HK-2 (cell line): ENCODE data around the gene THSD1.

Experiments used
- DNase-seq: peaks from one replicate; pipeline ENCODE4 v3.0.0-alpha.2; 2018; ENCODE audit not compliant: unreplicated experiment

The THSD1 gene, protein sequence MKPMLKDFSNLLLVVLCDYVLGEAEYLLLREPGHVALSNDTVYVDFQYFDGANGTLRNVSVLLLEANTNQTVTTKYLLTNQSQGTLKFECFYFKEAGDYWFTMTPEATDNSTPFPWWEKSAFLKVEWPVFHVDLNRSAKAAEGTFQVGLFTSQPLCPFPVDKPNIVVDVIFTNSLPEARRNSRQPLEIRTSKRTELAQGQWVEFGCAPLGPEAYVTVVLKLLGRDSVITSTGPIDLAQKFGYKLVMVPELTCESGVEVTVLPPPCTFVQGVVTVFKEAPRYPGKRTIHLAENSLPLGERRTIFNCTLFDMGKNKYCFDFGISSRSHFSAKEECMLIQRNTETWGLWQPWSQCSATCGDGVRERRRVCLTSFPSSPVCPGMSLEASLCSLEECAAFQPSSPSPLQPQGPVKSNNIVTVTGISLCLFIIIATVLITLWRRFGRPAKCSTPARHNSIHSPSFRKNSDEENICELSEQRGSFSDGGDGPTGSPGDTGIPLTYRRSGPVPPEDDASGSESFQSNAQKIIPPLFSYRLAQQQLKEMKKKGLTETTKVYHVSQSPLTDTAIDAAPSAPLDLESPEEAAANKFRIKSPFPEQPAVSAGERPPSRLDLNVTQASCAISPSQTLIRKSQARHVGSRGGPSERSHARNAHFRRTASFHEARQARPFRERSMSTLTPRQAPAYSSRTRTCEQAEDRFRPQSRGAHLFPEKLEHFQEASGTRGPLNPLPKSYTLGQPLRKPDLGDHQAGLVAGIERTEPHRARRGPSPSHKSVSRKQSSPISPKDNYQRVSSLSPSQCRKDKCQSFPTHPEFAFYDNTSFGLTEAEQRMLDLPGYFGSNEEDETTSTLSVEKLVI

DNA sequence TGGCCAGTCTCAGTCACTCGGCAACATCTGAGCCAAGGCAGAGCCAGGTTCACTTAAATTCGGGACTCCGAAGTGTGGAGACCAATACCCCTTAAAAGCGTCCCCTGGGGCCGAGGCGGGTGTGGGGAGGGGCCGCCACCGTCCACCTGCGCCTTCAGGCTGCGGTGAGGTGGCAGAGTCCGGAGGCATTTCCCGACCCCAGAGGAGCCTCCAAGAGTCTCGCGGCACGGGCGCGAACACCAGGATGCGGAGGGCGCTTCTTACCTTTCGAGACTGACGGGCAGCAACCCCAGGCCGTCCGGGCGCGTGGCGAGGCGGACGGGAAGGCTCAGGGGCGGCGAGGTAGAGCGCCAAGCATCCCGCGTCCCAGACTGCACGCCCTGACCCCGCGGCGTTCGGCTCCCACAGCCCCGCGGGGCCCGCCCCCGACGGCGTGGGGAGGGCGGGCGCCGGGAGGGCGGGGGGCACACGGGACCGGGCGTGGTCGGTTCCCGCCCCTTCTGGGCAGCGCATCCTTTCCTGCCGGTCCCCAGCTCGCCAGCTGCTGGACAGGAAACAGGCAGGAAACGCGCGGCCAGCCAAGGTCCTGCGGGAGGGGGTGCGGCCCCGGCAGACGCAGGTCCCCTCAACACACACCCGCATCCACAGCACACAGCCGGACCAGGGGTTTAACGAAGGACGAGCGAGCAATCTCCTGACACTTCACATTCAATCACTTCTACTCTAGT, at the start of gene THSD1:
TSS of gene THSD1 (minus strand) at position 406 of the 728 bp plus-strand sequence. CDS start 3,572 bp downstream, outside the sequence.
- peak; percentile 57 for DNase-seq

DNA sequence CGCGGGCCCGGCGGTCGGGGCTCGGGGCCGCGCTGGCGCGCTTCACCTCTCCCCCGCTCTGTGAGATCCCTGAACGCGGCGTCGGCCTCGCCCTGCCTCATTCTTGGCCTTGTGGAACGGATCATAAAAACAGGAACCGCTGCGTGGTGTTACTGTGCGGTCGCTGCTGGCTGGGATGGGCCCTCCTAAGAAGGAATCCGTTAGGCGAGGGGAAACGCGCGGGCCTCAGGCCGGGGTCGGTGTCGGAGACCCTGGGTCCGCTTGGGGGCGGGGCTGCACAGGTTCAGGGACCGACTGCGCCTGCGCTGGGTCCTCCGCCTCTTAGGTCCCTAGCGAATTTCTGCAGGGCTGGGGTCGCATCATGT, 49.7 kb upstream of the THSD1 start:
- peak; percentile 53 for DNase-seq

DNA sequence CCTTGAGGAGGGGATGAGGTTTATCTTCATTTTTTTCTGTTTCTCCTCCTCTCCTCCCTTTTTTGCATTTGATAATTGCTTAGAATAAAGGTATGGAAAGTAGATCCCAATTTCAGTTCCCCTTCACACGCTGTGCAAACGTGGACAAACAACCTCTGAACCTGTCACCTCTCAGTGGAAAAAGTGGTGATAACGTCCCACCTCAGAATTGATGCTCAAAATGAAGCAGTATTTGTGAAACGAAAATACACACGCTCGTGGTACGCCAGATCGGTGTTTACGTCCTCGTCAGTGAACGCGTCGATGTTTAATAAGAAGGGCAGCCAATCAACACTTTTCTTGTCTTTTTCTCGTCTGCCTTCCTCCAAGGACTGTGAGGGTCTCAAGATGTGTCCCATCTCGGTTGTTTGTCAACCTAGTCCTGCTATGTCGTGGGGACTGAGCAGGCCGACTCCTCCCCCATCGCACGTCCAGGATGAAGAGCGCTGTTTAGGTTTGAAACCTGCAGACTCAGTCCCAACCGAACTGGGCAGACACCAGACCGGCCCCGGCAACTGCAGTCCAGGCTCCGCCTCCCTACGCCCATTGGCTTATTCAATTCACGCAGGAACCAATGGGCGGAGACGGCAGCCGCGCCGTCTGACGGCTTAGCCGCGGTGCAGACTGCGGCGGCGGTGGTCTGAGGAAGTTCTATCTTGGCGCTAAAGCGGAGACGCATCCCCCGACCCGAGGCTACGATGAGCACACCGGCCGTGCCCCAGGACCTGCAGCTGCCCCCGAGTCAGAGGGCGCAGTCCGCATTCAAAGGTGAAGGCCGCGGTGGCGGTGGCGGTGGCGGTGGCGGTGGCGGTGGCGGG, 49.1 kb upstream of the THSD1 start, which contains the start of gene CKAP2:
TSS of gene CKAP2 (plus strand) at position 659 of the 857 bp plus-strand sequence. CDS start at position 738, 79 bp downstream.
- DNase-seq, result peak; percentile 87

DNA sequence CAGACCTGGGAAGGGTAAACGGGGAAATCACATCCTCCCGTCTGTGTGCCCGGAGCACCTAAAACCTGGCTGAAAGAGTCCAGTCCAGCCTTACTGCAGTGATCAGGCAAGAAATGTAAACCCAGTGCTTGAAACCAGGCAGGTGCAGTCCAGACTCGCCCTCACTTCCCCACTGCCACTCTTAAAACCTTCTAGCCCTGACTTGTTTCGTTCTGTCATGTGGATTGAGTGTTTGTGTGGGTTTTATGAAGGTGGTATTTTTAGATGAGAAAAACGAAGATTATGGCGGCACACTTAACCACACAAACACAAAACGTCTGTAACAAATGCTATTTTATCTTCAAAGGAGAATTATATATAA, 48.5 kb upstream of the THSD1 start:
- no peak for DNase-seq

DNA sequence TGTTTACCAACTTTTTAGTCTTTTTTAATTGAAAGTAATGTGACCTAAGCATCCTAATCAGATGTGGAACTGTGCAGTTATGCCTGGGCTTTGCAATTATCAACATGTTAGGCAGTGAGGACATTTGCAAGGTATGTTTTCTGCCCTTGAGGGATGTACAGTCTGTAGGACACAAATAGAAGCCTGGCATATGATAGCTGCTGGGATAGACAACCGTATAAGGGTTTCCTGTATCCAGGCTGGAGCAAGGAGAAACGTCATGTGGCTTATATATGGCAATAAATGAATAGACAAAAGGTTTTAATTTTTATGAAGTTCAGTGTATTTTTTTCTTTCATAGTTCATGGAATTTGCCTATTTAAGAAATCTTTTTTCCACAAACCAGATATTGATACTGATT, 46.5 kb upstream of the THSD1 start:
- DNase-seq, result no peak

DNA sequence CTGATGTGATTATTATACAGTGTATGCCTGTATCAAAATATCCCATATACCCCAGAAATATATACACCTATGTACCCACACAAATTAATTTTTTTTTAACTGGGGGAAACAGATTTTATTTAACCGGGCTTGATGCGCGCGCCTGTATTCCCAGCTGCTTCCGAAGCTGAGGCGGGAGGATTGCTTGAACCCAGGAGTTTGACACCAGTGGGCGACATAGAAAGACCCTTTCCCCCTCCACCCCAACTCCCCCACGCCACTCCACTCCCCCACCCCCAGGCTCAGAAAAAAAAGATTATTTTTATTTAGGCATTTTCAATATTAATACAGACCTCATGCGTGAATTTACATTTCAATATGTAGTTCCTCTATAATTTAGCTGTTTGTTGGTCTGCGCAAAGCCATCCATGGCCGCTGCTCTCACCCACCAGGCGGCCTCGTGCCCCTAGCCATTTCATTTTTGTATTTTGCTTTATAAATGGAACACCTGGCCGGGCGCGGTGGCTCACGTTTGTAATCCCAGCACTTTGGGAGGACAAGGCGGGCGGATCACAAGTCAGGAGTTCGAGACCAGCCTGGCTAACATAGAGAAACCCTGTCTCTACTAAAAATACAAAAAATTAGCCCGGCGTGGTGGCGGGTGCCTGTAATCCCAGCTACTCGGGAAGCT, 45.3 kb upstream of the THSD1 start:
- DNase-seq, result no peak

DNA sequence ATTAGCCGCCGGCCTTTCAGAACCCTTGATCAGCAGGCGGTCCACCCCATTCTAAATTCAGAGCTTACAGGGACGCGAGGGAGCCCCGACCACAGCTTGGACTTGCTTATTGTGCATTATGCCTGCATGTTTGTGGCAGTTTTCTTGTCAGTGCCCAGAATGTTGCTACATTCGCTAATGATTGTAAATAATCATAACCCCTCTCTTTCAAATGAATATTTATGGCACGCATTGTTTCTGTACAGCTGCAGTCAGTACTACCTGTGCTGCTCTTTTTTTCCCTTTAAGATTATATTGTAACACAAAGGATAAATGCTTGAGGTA, 44.8 kb upstream of the THSD1 start:
- DNase-seq, result no peak

DNA sequence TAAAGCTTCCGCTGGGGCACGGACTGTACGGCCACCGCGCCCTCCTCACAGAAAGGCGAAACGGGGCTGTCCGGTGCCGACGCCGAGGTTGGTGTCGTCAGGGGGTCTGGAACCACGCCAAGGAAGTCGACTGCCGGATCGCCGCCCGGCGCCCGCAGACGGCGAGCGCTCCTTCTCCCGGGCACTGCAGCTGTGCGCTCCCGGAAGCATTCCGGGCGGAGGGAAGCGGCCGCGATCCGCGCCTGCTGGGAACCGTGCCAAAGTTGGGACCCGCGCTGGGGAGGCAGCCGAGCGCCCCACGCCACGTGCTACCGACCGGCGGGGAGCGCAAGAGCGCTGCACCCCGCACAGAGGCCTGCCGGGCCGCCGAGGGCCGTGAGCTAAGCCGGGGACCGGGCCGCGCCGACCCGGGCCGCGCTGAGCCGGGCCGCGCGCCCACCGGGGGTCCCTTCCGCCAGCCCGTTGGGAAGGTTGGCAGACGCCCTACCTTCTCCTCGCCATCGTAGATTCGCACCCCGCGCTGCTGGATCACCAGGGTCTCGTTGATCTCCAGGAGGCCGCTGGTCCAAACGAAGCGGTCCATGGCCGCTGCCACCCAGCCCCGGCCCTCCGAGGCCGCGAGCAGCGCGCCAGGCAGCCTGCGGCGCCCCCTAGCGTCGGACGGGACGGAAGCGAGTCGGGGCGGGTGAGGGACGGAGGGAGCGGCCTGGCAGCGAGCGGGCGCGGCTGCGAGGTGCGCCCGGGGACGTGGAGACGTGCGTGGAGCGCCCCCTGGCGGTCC, 44.2 kb upstream of the THSD1 start, which contains the start of gene VPS36:
TSS of gene VPS36 (minus strand) at position 623 of the 781 bp plus-strand sequence. CDS start at position 583, 40 bp downstream.
- peak; percentile 93 for DNase-seq

DNA sequence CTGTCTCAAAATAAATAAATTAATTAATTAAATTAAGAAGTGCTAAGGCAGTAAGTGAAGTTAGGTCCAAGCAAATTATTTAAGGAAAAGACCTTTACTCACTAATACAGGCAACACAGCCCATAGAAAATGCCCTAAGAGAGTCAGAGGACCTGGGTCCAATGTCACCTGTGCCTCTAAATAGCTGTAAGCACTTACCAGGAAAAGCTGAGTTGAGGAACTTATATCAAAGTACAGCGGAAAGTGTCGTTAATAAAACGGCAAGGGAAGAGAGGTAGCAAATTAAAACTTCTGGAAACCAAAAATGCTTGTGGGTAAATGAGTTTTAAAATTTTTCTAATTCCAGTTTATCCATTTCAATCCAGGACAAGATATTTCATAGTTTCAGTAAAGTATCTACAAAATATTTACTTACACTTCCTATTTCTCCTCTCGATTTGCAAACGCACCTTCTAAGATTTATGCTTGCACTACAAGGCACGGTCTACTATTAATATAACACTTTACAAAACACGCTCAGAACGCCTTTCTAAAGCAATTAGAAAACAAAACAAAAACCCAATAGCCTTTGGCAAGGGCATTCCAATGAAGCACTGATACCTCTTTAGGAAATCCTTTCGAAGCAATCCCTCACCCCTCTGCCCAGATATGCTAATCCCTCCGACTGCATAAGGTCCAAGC, 43.5 kb upstream of the THSD1 start:
- DNase-seq, result no peak

DNA sequence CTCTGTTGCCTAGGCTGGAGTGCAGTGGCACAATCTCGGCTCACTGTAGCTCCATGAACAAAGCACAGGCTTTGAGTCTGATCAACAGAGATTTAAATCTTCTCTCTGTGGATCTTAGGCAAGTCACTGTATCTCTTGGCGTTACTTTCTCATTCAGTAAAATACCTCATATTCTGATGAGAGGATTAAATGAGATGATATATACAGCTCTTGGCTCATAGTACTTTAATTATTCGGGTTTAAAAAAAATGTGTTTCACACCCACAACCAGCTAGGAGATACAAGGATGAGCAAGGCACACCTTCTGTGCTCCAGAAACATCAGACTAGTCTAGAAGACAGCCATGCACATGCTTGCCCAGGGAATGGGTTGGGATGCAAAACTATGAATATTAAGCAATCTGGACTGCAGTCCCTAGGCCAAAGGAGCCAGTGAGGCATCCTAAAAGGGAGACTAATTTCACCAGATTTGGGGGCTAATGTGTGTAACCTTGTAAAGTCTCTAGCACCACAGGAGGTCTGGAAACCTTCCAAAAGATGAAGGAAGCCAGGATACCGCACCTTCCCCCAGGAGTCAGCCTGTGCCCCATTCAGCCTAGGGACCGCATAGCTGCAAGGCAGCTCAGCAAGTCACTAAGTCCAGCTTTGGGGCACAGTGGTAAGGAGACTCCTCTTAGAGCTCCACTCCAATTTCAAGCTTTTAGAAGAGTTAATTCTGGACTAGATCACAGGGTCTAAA, 42.0 kb upstream of the THSD1 start:
- no peak for DNase-seq

DNA sequence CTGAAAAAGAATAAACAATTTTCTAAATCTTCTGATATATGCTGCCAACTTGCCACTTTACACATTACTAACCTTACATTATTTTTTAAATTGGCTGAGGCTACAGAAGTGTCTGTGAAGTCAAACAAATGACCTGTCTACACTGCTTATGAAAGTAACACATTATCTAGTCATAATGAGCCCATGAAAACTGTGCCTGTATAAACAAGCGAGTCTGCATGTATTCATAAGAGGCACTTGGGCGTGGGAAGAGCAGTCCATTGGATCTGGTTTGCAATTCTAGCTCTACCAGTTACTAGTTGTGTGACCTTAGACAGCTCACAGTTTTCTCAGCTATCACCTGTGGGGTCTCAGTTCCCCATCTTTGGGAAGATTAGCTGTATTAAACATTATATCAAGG, 41.4 kb upstream of the THSD1 start:
- no peak for DNase-seq

DNA sequence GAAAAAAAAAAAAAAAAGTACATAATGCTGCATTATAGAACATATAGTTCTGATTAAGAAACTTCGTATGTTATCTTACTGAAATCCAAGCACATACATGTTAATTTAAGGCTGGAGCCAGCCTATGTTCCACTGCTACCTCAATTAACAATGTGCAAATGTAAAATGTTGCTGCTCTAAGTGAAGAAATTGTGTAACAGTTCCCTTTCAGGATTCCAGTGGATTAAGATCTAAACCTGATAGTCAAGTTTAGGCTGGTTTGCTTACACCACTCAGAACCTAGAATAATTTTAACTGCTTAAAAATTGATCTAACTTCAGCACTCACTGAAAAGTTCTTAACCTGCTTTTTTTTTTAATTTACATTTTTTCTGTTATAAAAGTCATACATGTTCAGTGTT, 40.3 kb upstream of the THSD1 start:
- DNase-seq, result no peak

DNA sequence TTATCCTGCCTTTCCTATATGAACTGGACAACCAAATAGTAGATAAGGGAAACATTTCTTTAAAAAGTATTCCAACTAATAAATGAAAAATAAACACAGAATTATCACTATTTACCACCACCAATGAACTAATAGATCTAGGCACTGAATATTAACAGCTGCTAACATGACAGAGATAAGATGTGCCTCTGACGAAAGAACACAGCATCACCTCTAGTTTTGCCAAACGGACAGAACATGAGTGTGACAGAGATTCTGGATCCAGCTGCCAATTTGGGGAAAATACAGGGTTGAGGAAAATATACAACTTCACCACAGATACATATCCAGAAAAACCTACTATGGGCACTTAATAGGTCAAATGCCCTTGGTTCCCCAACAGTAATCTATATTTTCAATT, 26.5 kb upstream of the THSD1 start:
- DNase-seq, result no peak

DNA sequence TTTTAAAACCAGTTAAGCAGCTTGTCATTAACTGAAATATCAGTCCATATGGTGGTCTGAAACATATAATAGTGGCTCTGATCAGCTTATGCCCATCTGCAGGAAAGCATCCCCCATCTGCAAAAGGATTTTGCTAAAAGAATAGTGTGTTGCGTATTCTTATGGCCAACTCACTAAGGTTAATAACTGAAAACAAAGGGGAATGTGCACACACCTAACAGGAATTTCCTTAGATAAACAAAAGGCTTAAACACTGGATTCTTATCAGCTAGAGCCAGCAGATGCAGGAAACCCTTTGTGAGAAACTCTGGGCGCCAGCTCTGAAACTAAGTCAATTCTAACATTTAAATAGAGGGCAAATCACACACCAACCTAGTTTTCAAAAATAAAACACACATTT, 22.3 kb upstream of the THSD1 start:
- no peak for DNase-seq

DNA sequence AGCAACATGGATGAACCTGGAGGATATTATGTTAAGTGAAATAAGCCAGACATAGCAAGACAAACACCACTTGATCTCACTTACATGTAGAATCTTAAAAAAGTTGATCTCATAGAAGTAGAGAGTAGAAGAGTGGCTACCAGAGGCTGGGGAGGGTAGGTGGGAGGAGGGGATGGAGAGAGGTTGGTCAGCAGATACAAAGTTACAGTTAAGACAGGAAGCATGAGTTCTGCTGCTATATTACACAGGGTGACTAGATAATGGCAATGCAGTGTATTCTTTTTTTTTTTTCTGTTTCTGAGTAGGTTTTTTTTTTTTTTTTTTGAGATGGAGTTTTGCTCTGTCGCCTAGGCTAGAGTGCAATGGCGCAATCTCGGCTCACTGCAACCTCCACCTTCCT, 15.2 kb upstream of the THSD1 start:
- DNase-seq, result no peak

DNA sequence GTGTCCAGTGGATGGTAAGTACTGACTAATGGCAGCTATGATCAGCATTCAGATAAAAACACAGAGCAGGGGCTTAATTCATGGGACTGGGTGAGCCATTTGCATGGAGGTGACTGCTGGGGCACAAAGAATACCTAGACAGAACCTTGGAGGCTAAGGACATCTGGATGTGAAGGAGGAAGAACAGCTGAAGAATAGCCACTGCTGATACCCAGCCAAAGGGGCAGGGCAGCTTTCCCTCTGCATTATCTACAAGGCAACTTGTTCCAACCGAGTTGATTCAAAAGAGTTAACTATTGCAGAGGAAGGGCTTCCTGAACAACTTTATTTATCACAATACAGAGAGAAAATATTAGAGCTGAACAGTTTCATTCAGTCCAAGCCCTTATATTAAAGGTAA, 13.1 kb upstream of the THSD1 start:
- no peak for DNase-seq

DNA sequence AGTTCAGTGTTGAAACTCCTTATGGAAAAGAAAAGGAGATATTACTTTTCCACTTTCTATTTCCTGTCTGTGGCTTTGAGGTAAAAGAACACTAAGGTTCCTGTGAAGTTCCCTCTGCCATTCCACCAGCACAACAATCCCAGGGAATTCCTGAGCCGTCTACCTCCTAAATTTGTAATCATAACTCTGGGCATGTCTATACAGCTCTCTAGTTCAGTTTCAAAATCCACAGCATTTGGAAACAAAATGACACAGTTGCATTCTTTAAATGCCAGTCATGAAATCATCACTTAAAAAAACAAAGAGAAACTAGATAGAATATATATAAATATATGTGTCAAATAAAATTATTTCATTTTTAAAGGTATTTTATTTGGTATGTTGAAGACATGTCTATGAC, 9.0 kb upstream of the THSD1 start:
- no peak for DNase-seq

DNA sequence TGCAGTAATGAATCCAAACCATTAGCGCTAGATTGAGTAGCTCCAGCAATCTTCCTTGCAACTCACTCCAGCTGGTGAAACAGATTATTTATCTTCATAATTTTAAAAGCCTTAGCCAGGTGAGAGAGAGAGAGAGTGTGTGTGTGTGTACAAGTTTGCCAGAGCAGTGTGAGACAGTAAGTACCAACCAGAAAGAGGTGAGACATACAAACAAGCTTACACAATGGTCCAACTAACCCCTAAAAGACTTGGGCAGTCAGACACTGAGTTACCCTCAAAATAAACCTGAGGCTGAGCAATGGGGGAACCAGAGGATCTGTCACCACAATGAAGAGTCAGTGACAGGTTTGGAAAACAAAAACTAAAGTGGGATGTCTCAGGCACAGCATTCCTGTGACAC, 8.1 kb upstream of the THSD1 start:
- DNase-seq, result no peak

DNA sequence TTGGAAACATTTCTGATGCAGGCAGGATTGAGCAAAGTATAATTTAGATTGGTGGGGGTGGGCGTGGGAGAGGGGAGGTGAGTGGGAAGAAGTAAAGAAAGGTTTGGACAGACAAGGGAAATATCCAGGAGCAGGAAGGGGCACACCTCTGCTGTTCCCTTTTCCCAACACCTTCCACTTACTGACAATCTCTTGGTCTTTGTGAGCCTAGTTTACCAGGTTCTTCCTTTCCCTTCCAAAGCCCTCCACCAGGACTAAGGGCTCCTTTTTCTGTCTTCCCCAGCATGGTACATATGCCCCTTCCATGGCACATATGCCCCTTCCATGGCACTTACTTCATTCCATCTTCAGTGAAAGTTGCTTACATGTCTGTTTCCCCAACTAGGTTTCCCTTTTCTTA, 6.2 kb upstream of the THSD1 start:
- no peak for DNase-seq
